GM18858 (cell line): ENCODE data around the gene IMPG1.
A peak's percentile ranks its signal among the peaks of the same experiment; 100 is the strongest.

Experiments used
- ATAC-seq: cut with Tn5 transposase; IDR thresholded peaks from one replicate; pipeline ENCODE4 v1.9.1; 2021; ENCODE audit not compliant: unreplicated experiment

IMPG1 gene

DNA sequence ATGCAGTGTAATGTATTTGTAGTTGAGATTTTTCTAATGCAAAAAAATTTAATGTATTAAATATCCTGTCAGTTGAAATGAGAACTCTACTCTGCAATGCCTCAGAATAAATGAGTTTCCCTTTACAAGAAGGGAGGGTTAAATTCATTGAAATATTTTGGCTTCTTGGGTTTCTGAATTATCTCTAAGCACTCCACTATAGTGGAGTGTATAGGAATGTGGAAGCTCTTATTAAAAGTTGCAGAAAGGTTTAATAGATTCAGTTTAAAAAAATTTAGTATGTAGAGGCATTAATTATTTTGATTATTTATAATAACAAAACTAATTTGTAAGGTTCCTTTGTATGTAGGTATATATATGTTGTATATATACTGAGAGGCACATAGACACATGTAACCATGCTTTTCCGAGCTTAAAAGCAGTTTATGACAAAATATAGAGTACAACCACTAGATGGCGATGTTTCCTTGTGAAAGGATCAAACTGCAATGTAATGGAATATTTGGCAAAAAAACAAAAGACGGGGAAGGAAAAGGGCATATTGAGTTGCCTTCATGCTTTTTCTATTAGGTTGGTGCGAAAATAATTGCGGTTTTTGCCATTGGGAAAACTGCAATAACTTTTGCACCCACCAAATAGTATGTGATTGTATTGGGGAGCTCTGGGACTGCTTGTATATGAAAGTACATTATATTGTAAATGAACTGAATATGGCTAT lies 179.2 kb downstream of the IMPG1 start:
- ATAC-seq, result peak; percentile 80

DNA sequence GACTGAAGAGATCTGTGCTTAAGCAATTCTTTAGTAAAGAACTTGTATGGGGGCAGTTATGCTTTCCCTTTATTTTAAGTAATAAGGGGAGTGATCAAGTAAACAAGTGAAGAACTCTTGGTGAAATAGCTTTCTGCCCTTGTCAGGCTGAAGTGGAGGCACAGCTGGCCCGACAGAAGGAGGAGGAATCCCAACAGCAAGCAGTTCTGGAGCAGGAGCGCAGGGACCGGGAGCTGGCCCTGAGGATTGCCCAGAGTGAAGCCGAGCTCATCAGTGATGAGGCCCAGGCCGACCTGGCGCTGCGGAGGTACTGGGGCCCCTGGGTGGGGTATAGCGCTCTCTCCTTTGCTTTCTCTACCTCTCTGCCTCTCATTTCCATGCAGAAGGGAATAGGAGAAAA lies 180.1 kb downstream of the IMPG1 start:
- ATAC-seq, result no peak

DNA sequence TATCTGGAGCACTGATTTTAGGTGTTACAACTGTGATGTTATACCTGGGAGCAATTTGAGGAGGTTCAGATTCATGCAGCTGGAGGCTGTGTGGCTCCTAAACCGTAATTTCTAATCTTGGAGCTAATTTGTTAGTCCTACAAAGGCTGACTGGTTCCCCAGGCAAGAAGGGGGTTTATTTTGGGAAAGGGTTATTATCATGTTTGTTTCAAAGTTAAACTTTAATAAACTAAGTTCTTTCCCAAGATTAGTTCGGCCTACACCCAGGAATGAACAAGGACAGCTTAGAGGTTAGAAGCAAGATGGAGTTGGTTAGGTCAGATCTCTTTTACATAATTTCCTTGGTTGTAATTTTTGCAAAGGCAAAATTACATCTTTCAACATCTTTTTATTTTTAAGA lies 187.6 kb downstream of the IMPG1 start:
- no peak for ATAC-seq

DNA sequence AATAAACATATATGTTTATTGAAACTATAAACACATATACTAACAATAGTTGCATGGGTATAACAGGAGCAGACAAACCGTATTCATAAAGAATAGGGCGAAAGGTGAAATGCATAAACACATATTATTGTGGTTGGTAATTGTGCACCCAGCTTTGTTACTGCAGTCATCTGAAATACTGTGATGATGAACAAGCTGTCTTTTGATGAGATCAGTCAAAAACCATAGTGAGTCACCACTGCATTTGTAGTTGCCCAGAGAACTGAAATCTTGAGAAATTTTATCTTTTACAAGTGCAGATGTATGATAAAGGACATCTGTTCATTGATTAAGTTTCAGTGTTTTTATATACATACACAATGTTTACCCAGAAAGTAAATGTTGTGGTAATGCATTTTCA lies 189.7 kb downstream of the IMPG1 start:
- ATAC-seq, result no peak

DNA sequence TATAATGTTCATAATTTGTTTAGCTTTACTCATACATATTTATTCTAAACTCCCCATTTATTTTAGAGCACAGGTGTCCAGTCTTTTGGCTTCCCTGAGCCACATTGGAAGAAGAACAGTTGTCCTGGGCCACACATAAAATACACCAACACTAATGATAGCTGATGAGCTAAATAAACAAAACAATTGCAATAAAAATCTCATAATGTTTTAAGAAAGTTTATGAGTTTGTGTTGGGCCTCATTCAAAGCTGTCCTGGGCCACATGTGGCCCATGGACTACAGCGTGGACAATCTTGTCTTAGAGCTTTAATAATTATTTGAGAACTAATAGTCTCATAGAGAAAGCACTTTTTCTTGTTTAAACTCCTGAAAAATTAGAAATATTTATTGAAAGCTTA lies 192.2 kb downstream of the IMPG1 start:
- ATAC-seq, result no peak

DNA sequence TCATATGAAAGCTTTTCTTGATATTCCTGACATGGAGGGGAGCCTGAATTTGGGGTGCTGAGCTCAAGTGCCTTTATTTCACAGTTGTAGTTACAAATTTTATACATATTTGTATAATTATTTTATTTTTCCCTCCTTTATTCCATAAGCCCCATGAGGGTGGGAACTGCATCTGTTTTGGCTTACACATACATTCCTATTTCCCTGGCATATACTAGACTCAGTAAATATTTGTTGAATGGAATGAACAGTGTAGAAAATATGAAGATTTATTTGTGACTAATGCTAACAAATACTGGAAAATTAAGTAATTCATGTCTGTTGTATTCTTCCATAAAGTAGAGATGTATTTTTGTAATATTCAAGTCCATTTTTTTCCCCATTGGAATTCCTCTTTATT lies 196.3 kb downstream of the IMPG1 start:
- ATAC-seq, result no peak

DNA sequence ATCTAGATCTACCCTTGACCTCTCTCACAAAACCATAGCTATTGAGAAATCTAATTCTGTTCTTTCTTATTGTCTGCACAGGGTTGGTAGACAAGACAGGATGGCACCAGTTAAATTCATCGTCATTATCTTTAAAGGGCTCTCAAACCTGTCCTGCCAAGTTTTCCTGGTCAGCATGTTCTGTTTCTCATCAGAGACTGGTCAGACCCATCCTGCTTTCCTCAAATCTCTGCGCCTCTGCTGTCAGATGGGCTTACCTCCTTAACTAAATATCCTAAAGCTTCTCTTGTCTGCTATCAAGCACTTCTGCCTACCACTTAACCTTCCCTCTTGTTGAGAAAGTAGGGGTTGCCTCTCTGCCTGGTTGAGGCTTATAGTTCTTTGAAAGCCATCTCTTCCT lies 198.2 kb downstream of the IMPG1 start:
- ATAC-seq, result no peak
